NOMO-1 treated with dmso at 0.1 percent for 144 hours (cell line): ENCODE results near the gene OR2B3.
"Not testable (repeated sequence)": the region's sequence is repeated elsewhere in the genome, so short reads cannot be mapped to it uniquely, and the experiment has no call there.

ENCODE experiments used
- DNase-seq: peaks from one replicate; lab custom pipeline; 2025; ENCODE audit not compliant: unreplicated experiment; lab: John Stamatoyannopoulos, UW

Gene OR2B3

GRCh38 chr6:29087213-29087612, at the start of gene OR2B3:
TSS of gene OR2B3 (minus strand) at chr6:29087313. CDS start at chr6:29087248, 65 bp downstream.
- DNase-seq: no peak

- DNase-seq: no peak
These were observed 44.6 kb upstream of the OR2B3 start for GRCh38 chr6:29131691-29132090.

- no peak for DNase-seq
These were observed 43.5 kb upstream of the OR2B3 start for GRCh38 chr6:29130644-29131043.

GRCh38 chr6:29129326-29130012, 42.4 kb upstream of the OR2B3 start:
- DNase-seq: no peak

- not testable (repeated sequence) for DNase-seq
These were observed 27.9 kb upstream of the OR2B3 start for GRCh38 chr6:29114964-29115363.

- DNase-seq: no peak
These were observed 25.0 kb upstream of the OR2B3 start for GRCh38 chr6:29112135-29112534.

GRCh38 chr6:29107758-29108157, 20.6 kb upstream of the OR2B3 start, which contains the start of gene OR2J3:
TSS of gene OR2J3 (plus strand) at chr6:29108058. CDS start at chr6:29111891, 3,833 bp downstream.
- DNase-seq: no peak

GRCh38 chr6:29099190-29099589, 12.1 kb upstream of the OR2B3 start, which contains the start of gene OR2J1:
TSS of gene OR2J1 (plus strand) at chr6:29099490. CDS start at chr6:29100943, 1,453 bp downstream.
- no peak for DNase-seq

GRCh38 chr6:29097803-29098202, 10.7 kb upstream of the OR2B3 start:
- DNase-seq: no peak

GRCh38 chr6:29092957-29093356, 5.8 kb upstream of the OR2B3 start:
- DNase-seq: no peak

GRCh38 chr6:29082457-29082856, 4.7 kb downstream of the OR2B3 start:
- DNase-seq: no peak

- DNase-seq: no peak
These were observed 5.8 kb downstream of the OR2B3 start for GRCh38 chr6:29081312-29081711.

- no peak for DNase-seq
These were observed 7.9 kb downstream of the OR2B3 start for GRCh38 chr6:29079203-29079602.

GRCh38 chr6:29071831-29072723, 15.0 kb downstream of the OR2B3 start:
- no peak for DNase-seq

GRCh38 chr6:29051680-29052079, 35.4 kb downstream of the OR2B3 start:
- no peak for DNase-seq

- no peak for DNase-seq
These were observed 42.0 kb downstream of the OR2B3 start, which contains the start of gene OR2W1 for GRCh38 chr6:29045075-29045474. TSS of gene OR2W1 (minus strand) at chr6:29045175. CDS start at chr6:29045175, 0 bp downstream.
